22Rv1 (cell line): ENCODE data around the gene HLCS.

Experiments used
- CTCF ChIP-seq: fragments of 450-650 bp; IDR thresholded peaks from 2 replicates; pipeline ENCODE4 v1.5.1; 2017; ENCODE audit warnings: mild to moderate bottlenecking
- ZFX ChIP-seq: fragments of 450-650 bp; IDR thresholded peaks from 2 replicates; pipeline ENCODE4 v1.6.1; 2017; ENCODE audit warnings: antibody characterized with exemption, borderline replicate concordance

- TF ChIP-seq CTCF (no peak), ZFX (no peak)
These were observed 258.0 kb downstream of the HLCS start for GRCh38 chr21:36708286-36709029.
